IMR-90 (cell line): Measurements from ENCODE around the gene UBA5. TPM values are rescaled to one million over a fixed set of nuclear protein-coding genes. Genes with fewer than 3 reads are reported as not detected.

ENCODE experiments used
- ATAC-seq: fragments of 200-7000 bp; cut with Tn5 transposase; 2 replicates; pipeline ENCODE4 v1.9.1; 2020; ENCODE audit warnings: low read depth, mild to moderate bottlenecking, moderate library complexity
- BruUV-seq: library from RNA; stranded (reverse); fragments of 400-500 nt; replicated peaks from 2 replicates; lab custom pipeline; 2021; lab: Mats Ljungman, UMichigan
- CTCF ChIA-PET: fragments of 300-600 bp; formaldehyde crosslinking; extraction: SDS; loops from one replicate; lab custom pipeline; 2021; ENCODE audit warnings: antibody characterized with exemption; lab: Yijun Ruan, JAX
- POLR2A ChIA-PET: fragments of 300-600 bp; sonication (Branson Sonifier 250); formaldehyde crosslinking; loops from one replicate; lab custom pipeline; 2022; ENCODE audit warnings: antibody characterized with exemption; ENCODE audit not compliant: unreplicated experiment; lab: Charles Lee
- DNase-seq: peaks from one replicate; pipeline ENCODE4 v3.0.0; 2013
- H2AFZ ChIP-seq: replicated peaks from 2 replicates; pipeline ENCODE3; 2013; ENCODE audit warnings: low read length, mild to moderate bottlenecking; ENCODE audit not compliant: poor library complexity
- H2AK5ac ChIP-seq: 2 replicates; pipeline ENCODE4 v1.6.1; 2013; ENCODE audit warnings: low read depth, low read length, inconsistent platforms
- H2AK9ac ChIP-seq: replicated peaks from 2 replicates; pipeline ENCODE3; 2013; ENCODE audit warnings: mild to moderate bottlenecking, low read depth, low read length, moderate library complexity; ENCODE audit not compliant: poor library complexity
- H2BK120ac ChIP-seq: 2 replicates; pipeline ENCODE4 v1.6.1; 2013; ENCODE audit warnings: low read depth, low read length, inconsistent platforms
- H2BK15ac ChIP-seq: 3 replicates; pipeline ENCODE4 v1.6.1; 2013; ENCODE audit warnings: low read depth, low read length, inconsistent platforms
- H2BK20ac ChIP-seq: 2 replicates; pipeline ENCODE4 v1.6.1; 2013; ENCODE audit warnings: low read depth, mild to moderate bottlenecking, inconsistent platforms, low read length, moderate library complexity
- H2BK5ac ChIP-seq: 2 replicates; pipeline ENCODE4 v1.6.1; 2013; ENCODE audit warnings: mild to moderate bottlenecking, low read depth, low read length, inconsistent platforms; ENCODE audit not compliant: poor library complexity, severe bottlenecking
- H3K14ac ChIP-seq: replicated peaks from 2 replicates; pipeline ENCODE4 v1.6.1; 2013; ENCODE audit warnings: low read depth, low read length, inconsistent platforms
- H3K18ac ChIP-seq: 2 replicates; pipeline ENCODE4 v1.6.1; 2013; ENCODE audit warnings: low read depth, low read length, control low read depth
- H3K23ac ChIP-seq: 2 replicates; pipeline ENCODE4 v1.6.1; 2013; ENCODE audit warnings: low read depth, low read length, inconsistent platforms
- H3K27ac ChIP-seq: 2 replicates; pipeline ENCODE4 v1.5.1; 2013; ENCODE audit warnings: mild to moderate bottlenecking, control low read depth, low read length; ENCODE audit not compliant: insufficient read depth
- H3K27me3 ChIP-seq: 2 replicates; pipeline ENCODE4 v1.6.1; 2013; ENCODE audit warnings: low read length; ENCODE audit not compliant: control insufficient read depth, insufficient read depth
- H3K36me3 ChIP-seq: 2 replicates; pipeline ENCODE4 v1.6.1; 2013; ENCODE audit warnings: low read length, mixed read lengths; ENCODE audit not compliant: control insufficient read depth, insufficient read depth
- H3K4ac ChIP-seq: 2 replicates; pipeline ENCODE4 v1.6.1; 2013; ENCODE audit warnings: low read depth, low read length, inconsistent platforms
- H3K4me1 ChIP-seq: 2 replicates; pipeline ENCODE4 v1.6.1; 2013; ENCODE audit warnings: low read length, mixed read lengths; ENCODE audit not compliant: control insufficient read depth, insufficient read depth
- H3K4me2 ChIP-seq: 2 replicates; pipeline ENCODE4 v1.6.1; 2013; ENCODE audit warnings: low read depth, mild to moderate bottlenecking, control low read depth, low read length, moderate library complexity
- H3K4me3 ChIP-seq: 2 replicates; pipeline ENCODE4 v1.5.1; 2013; ENCODE audit warnings: low read depth, mild to moderate bottlenecking, control low read depth, low read length, moderate library complexity; ENCODE audit not compliant: insufficient read depth
- H3K56ac ChIP-seq: 2 replicates; pipeline ENCODE4 v1.6.1; 2013; ENCODE audit warnings: low read length, inconsistent platforms; ENCODE audit not compliant: insufficient read depth; ENCODE audit errors: extremely low read depth
- H3K79me1 ChIP-seq, 2 experiments: 2 replicates each; pipeline ENCODE4 v1.6.1; 2013; ENCODE audit warnings: low read length in 2 of 2, inconsistent platforms in 1 of 2, low read depth in 1 of 2
- H3K9ac ChIP-seq: 2 replicates; pipeline ENCODE4 v1.6.1; 2013; ENCODE audit warnings: low read depth, low read length, control low read depth
- H3K9me1 ChIP-seq: 2 replicates; pipeline ENCODE4 v1.6.1; 2013; ENCODE audit warnings: low read length, inconsistent platforms; ENCODE audit not compliant: insufficient read depth
- H3K9me3 ChIP-seq: 2 replicates; pipeline ENCODE4 v1.6.1; 2013; ENCODE audit warnings: low read length; ENCODE audit not compliant: control insufficient read depth, insufficient read depth
- H4K20me1 ChIP-seq: 2 replicates; pipeline ENCODE4 v1.6.1; 2013; ENCODE audit warnings: low read length, inconsistent platforms; ENCODE audit not compliant: insufficient read depth
- H4K5ac ChIP-seq: 2 replicates; pipeline ENCODE4 v1.6.1; 2013; ENCODE audit warnings: mild to moderate bottlenecking, low read depth, low read length, control low read depth
- H4K8ac ChIP-seq, 2 experiments: 2 replicates each; pipeline ENCODE4 v1.6.1; 2013; ENCODE audit warnings: low read depth in 2 of 2, low read length in 2 of 2, control low read depth in 1 of 2, inconsistent platforms in 1 of 2
- H4K91ac ChIP-seq: 2 replicates; pipeline ENCODE4 v1.6.1; 2013; ENCODE audit warnings: low read depth, low read length, inconsistent platforms; ENCODE audit not compliant: insufficient read depth
- BHLHE40 ChIP-seq: fragments of 150-350 bp; IDR thresholded peaks from 2 replicates; pipeline ENCODE4 v1.6.1; 2016; ENCODE audit warnings: mild to moderate bottlenecking, low read depth, low read length
- CEBPB ChIP-seq: IDR thresholded peaks from 2 replicates; pipeline ENCODE4 v1.6.1; 2012; ENCODE audit warnings: low read depth, low read length, improper control_type of control experiment
- CHD1 ChIP-seq: IDR thresholded peaks from 2 replicates; pipeline ENCODE4 v1.6.1; 2012; ENCODE audit warnings: low read depth, low read length, improper control_type of control experiment
- FOS ChIP-seq: fragments of 150-350 bp; IDR thresholded peaks from 2 replicates; pipeline ENCODE4 v1.6.1; 2016; ENCODE audit warnings: low read depth, low read length
- MAFK ChIP-seq: IDR thresholded peaks from 2 replicates; pipeline ENCODE4 v1.6.1; 2012; ENCODE audit warnings: low read depth, low read length, improper control_type of control experiment
- MAZ ChIP-seq: IDR thresholded peaks from 2 replicates; pipeline ENCODE4 v1.6.1; 2012; ENCODE audit warnings: low read depth, mild to moderate bottlenecking, low read length, improper control_type of control experiment, moderate library complexity, borderline replicate concordance
- MXI1 ChIP-seq: IDR thresholded peaks from 2 replicates; pipeline ENCODE4 v1.6.1; 2012; ENCODE audit warnings: low read depth, mild to moderate bottlenecking, low read length, moderate library complexity, borderline replicate concordance
- NFE2L2 ChIP-seq: fragments of 150-350 bp; IDR thresholded peaks from 2 replicates; pipeline ENCODE4 v1.6.1; 2016; ENCODE audit warnings: low read depth, mild to moderate bottlenecking, low read length
- POLR2A ChIP-seq: IDR thresholded peaks from 2 replicates; pipeline ENCODE4 v1.6.1; 2012; ENCODE audit warnings: mild to moderate bottlenecking, low read depth, low read length
- RAD21 ChIP-seq: IDR thresholded peaks from 2 replicates; pipeline ENCODE4 v1.6.1; 2012; ENCODE audit warnings: low read length, improper control_type of control experiment
- RCOR1 ChIP-seq: IDR thresholded peaks from 2 replicates; pipeline ENCODE4 v1.6.1; 2012; ENCODE audit warnings: mild to moderate bottlenecking, low read length, improper control_type of control experiment; ENCODE audit not compliant: insufficient replicate concordance
- RFX5 ChIP-seq: IDR thresholded peaks from 2 replicates; pipeline ENCODE4 v1.8.0; 2012; ENCODE audit warnings: low read depth, mild to moderate bottlenecking, low read length, moderate library complexity
- WGBS, 2 experiments: methylation state at CpG; one replicate each; pipeline versions ENCODE4 v1.1.5 to v1.1.7; 2013; ENCODE audit warnings: missing lambda C conversion rate in 2 of 2; ENCODE audit not compliant: insufficient read length in 1 of 2; ENCODE audit errors: extremely low coverage in 2 of 2; 5-methylcytosine and 5-hydroxymethylcytosine counted together
- dilution Hi-C: fragments of 300-500 bp; cut with HindIII; formaldehyde crosslinking; loops from one replicate; pipeline ENCODE4 v1.14.3; 2018; ENCODE audit warnings: low sequenced_read_pairs; ENCODE audit not compliant: unreplicated experiment
- in situ Hi-C: fragments of 300-500 bp; cut with MboI; formaldehyde crosslinking; loops from 3 replicates; pipeline ENCODE4 v1.14.3; 2019; ENCODE audit warnings: low sequenced_read_pairs, inconsistent platforms, mixed read lengths
- intact Hi-C: fragments of 100-400 bp; cut with micrococcal nuclease; formaldehyde crosslinking; loops from 2 replicates; pipeline ENCODE4 v1.10.0; 2022
- polyA plus RNA-seq, 3 experiments: library from polyadenylated mRNA; depleted of rRNA; stranded (reverse); fragments of >200 nt; gene quantifications; 2 replicates each; pipeline ENCODE4 v1.2.3, GENCODE V29; 2012; ENCODE audit warnings: low replicate concordance in 1 of 3
- total RNA-seq: library from RNA; depleted of rRNA; stranded (reverse); fragments of >200 nt; gene quantifications from 2 replicates; pipeline ENCODE4 v1.2.3, GENCODE V29; 2012
- TF ChIP-seq, protein P1 (sequence below): fragments of 150-350 bp; IDR thresholded peaks from 2 replicates; pipeline ENCODE4 v1.6.1; 2017; ENCODE audit warnings: mild to moderate bottlenecking, antibody characterized with exemption, low read length, low read depth
- TF ChIP-seq, protein P2 (sequence below): fragments of 150-350 bp; IDR thresholded peaks from 2 replicates; pipeline ENCODE4 v1.6.1; 2016; ENCODE audit warnings: low read depth, mild to moderate bottlenecking, low read length, moderate library complexity, borderline replicate concordance

UBA5 gene
- total and polyA plus RNA-seq, 2 of the 4 experiments (the other 2 are of a cell fraction), result 20.3 to 30.4 TPM

DNA sequence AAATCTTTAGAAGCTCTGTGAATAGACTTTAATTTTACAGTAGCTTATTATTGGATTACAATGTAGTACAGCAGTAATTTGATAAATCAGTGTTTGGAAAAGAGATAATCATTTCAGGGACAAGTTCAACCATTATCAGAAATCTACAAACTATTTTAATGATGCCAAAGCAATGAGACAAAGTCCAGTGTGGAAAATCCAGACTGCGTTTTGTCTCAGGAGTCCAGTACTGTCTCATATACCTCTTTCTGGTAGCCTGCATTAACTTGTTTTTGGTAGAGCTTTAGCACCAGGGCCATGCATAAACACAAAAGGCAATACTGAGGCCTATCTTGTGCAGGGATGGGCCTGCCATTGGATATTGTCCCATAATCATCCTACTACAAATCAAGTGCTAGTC, 43.3 kb upstream of the UBA5 start:
- Histone ChIP-seq H2BK15ac (no peak overlapping the region), H4K20me1 (no peaks in the 10 kb centered on the region), H3K27me3 (no peaks in the 10 kb centered on the region), H3K4me2 (no peak overlapping the region), H3K18ac (no peak overlapping the region), H2BK20ac (no peak overlapping the region), H3K14ac (no peak overlapping the region), H3K56ac (no peak overlapping the region), H4K91ac (no peak overlapping the region), H3K79me1 (peaks cover 0 to 4% of the 10 kb centered on the region in 2 experiments; a peak in 2 of 4 replicates), H3K4ac (no peak overlapping the region), H2AK5ac (no peak overlapping the region), H3K9me3 (peaks cover 5% of the 10 kb centered on the region; the same call in 1 of the 2 replicates), H3K4me1 (peaks cover 5% of the 10 kb centered on the region), H2BK5ac (no peak overlapping the region), H4K5ac (no peak overlapping the region), H3K27ac (no peak overlapping the region), H4K8ac (no peak overlapping the region), H3K4me3 (no peak overlapping the region), H3K36me3 (no peaks in the 10 kb centered on the region; the same call in 1 of the 2 replicates), H3K23ac (no peak overlapping the region), H3K9me1 (peaks cover 3% of the 10 kb centered on the region; the same call in 1 of the 2 replicates), H2AK9ac (no peak overlapping the region), H2AFZ (no peak overlapping the region), H3K9ac (no peak overlapping the region), H2BK120ac (no peak overlapping the region)
- WGBS, 2 experiments, result no CpG with 5 or more reads among the region's 1 CpG
- BruUV-seq, result no TSS peak
- dilution Hi-C loops, result no loop called here
- DNase-seq, result no peak
- ATAC-seq, result no peak
- in situ Hi-C loops, result no loop called here
- POLR2A ChIA-PET, result no interaction called here
- TF ChIP-seq NFE2L2, result no peak
- TF ChIP-seq MAZ, result no peak
- TF ChIP-seq MXI1, result no peak
- TF ChIP-seq RCOR1, result no peak
- TF ChIP-seq RFX5, result no peak
- no peak for TF ChIP-seq POLR2A
- no peak for TF ChIP-seq MAFK
- TF ChIP-seq CEBPB, result no peak
- TF ChIP-seq BHLHE40, result no peak
- TF ChIP-seq, protein P1, sequence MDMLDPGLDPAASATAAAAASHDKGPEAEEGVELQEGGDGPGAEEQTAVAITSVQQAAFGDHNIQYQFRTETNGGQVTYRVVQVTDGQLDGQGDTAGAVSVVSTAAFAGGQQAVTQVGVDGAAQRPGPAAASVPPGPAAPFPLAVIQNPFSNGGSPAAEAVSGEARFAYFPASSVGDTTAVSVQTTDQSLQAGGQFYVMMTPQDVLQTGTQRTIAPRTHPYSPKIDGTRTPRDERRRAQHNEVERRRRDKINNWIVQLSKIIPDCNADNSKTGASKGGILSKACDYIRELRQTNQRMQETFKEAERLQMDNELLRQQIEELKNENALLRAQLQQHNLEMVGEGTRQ, result no peak
- no peak for TF ChIP-seq RAD21
- no peak for TF ChIP-seq FOS
- TF ChIP-seq CHD1, result no peak
- TF ChIP-seq, protein P2, sequence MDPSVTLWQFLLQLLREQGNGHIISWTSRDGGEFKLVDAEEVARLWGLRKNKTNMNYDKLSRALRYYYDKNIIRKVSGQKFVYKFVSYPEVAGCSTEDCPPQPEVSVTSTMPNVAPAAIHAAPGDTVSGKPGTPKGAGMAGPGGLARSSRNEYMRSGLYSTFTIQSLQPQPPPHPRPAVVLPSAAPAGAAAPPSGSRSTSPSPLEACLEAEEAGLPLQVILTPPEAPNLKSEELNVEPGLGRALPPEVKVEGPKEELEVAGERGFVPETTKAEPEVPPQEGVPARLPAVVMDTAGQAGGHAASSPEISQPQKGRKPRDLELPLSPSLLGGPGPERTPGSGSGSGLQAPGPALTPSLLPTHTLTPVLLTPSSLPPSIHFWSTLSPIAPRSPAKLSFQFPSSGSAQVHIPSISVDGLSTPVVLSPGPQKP, result no peak
- CTCF ChIA-PET, result no interaction called here
- intact Hi-C loops, result no loop called here
